Stimulated activated CD4-positive, alpha-beta T cell treated with anti-CD3 and anti-CD28 coated beads, Interleukin-15, amount 100 ng/mL, for 1 hour (primary cell): Measurements from ENCODE around the gene ETNPPL.

Source experiments
- DNase-seq, 2 donors: peaks; one replicate each; pipeline ENCODE4 v3.0.0-alpha.2; 2020; ENCODE audit warnings: low read depth in 1 of 2, low spot score in 1 of 2

Gene ETNPPL

DNA sequence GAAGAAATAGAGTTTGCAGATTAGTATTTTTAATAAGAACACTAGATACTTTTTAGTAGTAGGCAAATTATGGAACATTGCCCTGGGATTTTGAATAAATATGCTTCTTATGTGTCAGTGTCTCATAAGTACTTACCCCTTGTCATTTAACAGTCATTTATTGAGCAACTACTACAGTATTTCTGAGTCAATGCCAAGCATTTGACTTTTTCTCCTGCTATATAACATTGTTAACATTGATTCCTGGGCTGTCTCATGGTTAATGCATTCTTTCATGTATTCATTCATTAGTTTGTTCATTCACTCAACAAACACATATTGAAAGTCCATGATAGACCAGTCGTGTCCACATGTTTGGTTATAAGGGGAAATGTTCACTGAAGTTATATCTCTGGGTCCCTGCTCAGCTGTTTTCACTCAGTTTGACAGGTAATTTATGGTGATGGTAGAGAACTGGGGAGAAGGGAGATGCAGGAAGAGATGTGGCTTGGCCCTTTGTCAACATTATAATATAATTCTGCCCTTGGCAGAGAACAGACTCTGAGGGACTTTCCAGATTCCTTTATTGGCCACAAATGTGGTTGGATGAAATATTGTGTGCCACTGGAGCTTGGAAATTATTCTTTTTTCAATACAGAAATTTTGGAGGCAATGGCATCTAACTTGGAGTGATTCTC lies 62.6 kb downstream of the ETNPPL start:
- no peak for DNase-seq

DNA sequence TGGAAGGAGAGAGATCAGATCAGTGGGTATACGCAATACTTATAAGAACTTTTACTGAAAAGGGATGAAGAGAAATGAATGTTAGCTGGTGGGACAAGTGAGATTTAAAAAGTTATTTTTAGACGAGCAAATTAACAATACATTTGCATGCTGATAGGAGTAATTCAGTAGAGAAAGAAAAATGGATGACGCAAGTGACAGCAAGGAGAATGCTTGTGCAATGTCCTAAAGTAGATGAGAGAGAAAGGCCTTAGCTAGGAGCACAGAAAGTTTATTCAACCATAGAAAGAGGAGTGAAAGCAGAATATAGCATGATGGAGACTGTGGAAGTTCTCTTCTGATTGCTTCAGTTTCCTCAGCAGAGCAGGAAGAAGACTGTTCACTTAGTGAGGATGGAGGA lies 66.7 kb downstream of the ETNPPL start:
- no peak for DNase-seq

DNA sequence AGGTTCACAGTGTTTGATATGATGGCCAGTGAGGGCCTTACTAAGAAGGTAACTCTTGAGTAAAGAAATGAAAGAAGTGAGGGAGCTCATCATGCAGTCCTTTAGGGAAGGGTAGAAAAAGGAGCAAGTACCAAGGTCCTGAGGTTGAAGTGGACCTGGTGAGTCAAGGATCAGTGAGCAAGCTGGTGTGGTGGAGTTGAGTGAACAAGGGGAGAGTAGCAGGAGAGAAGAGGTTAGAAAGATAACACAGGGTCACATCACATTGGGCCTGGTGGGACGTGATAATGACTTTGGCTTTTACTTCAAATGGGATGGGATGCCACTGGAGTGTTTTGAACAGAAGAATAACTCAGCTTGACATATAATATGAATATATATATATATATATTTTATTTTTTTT lies 67.8 kb downstream of the ETNPPL start:
- no peak for DNase-seq

DNA sequence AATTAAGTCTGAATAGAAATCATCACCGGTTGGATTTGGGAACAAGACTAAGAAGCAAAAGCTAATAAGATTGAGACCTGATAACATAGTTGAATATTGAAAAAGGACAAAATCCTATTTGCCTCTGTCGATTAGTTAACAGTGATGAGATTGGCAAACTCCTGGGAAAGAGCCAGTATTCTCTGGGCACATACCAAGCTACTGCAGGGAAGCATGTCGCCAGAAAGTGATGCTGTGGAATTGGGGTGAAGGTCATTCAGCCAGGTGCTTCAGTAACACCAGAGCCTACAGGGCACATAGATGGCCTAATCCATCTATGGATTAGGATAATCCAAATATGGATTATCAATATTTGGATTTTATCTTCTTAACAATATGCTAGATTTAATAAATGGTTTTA lies 68.4 kb downstream of the ETNPPL start:
- DNase-seq = no peak

DNA sequence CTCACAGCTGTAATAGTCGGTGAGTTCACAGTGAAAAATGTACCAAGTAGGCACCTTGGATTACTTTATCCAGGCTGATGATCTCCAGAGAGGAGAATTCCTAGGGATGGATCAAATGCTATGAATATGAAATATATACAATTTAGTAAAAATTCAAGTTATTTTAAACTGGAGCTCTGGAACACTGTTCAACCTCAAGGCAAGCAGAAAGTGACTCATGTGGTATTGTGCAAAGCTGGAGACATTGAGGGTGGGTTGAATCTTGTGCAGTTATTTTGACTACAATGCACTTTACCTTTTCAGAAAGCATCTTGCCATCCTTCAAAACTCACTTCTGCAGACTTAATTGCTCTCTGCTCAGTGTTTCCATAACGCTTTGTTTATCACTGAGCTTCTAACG lies 69.0 kb downstream of the ETNPPL start:
- no peak for DNase-seq

DNA sequence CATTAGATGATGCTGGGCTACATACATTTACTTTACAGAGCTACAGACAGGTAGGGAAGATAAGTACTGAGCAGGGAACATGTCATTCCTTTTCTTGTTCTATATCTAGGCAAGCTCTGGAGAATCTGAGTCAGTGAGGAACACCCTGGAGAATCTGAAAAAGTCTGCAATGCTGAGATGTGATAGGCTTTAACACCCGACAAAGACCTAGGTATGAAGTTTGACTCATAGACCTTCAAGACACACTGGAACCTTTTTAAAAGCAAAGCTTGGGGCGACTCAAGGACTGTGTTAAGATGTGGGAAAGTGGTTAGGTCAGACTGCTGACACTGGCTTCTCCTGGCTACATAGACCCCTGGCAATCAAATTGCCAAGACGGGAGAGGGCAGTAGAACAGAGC lies 69.6 kb downstream of the ETNPPL start:
- DNase-seq = no peak
